GM23248 (cell line): ENCODE data around the gene TTBK1.

Source experiments
- EZH2 ChIP-seq: fragments of 200-600 bp; sonication (generic); IDR thresholded peaks from 2 replicates; pipeline ENCODE4 v1.6.1; 2018; ENCODE audit warnings: antibody characterized with exemption, mild to moderate bottlenecking; ENCODE audit not compliant: insufficient read depth, poor library complexity, severe bottlenecking
- EZH2phosphoT487 ChIP-seq: fragments of 200-600 bp; sonication (generic); IDR thresholded peaks from 2 replicates; pipeline ENCODE4 v1.6.1; 2018; ENCODE audit warnings: antibody characterized with exemption, moderate library complexity, mild to moderate bottlenecking, low read depth; ENCODE audit not compliant: insufficient read depth

DNA sequence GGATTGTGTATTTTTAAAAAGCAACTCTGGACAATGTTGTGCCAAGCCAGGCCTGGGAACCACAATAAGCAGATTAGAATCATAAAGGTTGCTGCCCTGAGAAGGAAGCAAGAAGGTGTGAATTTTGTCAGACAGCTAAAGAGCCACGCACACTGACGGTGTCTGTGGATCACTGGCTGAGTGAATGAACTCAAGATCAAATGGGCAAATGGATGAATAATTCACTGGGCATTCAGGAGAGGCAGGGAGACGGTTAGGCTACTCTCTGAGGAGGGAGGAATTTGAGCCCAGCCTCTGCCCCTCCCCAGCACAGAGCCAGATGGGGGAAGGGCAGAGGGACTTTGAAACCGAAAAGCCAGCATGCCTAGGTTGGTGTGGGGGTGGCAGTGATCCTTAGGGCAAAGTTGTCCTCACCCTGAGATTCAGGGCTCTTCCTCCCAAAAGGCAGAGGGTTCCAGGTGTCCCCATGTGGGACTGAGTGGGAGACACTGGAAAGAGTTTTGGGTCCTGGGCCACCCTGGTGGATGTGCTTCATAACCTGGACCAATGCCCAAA is 35.3 kb downstream of the TTBK1 start:
- no peak for TF ChIP-seq EZH2
- TF ChIP-seq EZH2phosphoT487: no peak
